DMS153 treated with DMSO at 0.1 percent for 48 hours (cell line): ENCODE measurements around the gene NAA10.
A peak's percentile ranks its signal among the peaks of the same experiment; 100 is the strongest.

Experiments used
- DNase-seq: peaks from one replicate; lab custom pipeline; 2025; ENCODE audit not compliant: unreplicated experiment; lab: John Stamatoyannopoulos, UW

NAA10 gene

GRCh38 chrX:153911798-153912197 is 23.0 kb downstream of the NAA10 start:
- no peak for DNase-seq

- DNase-seq, result no peak
Observed at GRCh38 chrX:153910446-153910845, 24.4 kb downstream of the NAA10 start.

GRCh38 chrX:153909980-153910360 is 24.9 kb downstream of the NAA10 start:
- no peak for DNase-seq

- no peak for DNase-seq
Observed at GRCh38 chrX:153909024-153909979, 25.5 kb downstream of the NAA10 start.

GRCh38 chrX:153908219-153908860 is 26.5 kb downstream of the NAA10 start:
- DNase-seq, result no peak

GRCh38 chrX:153907456-153907855 is 27.4 kb downstream of the NAA10 start:
- DNase-seq, result no peak

- DNase-seq, result no peak
Observed at GRCh38 chrX:153906126-153906917, 28.5 kb downstream of the NAA10 start.

- DNase-seq, result no peak
Observed at GRCh38 chrX:153905481-153906095, 29.2 kb downstream of the NAA10 start.

GRCh38 chrX:153903991-153904957 is 30.6 kb downstream of the NAA10 start, which contains the start of gene AVPR2:
Gene AVPR2 (plus strand): TSS chrX:153904673. CDS start chrX:153905146, 473 bp downstream.
- no peak for DNase-seq

- no peak for DNase-seq
Observed at GRCh38 chrX:153903238-153903980, 31.4 kb downstream of the NAA10 start.

- no peak for DNase-seq
Observed at GRCh38 chrX:153902385-153902784, 32.5 kb downstream of the NAA10 start.

GRCh38 chrX:153901753-153902140 is 33.1 kb downstream of the NAA10 start:
- no peak for DNase-seq

GRCh38 chrX:153900831-153901752 is 33.7 kb downstream of the NAA10 start:
- DNase-seq, result peak; percentile 60

- no peak for DNase-seq
Observed at GRCh38 chrX:153897899-153898298, 36.9 kb downstream of the NAA10 start.

GRCh38 chrX:153889123-153889522 is 45.7 kb downstream of the NAA10 start:
- peak; percentile 44 for DNase-seq

- DNase-seq, result no peak
Observed at GRCh38 chrX:153888344-153888743, 46.5 kb downstream of the NAA10 start.

- no peak for DNase-seq
Observed at GRCh38 chrX:153887385-153887784, 47.5 kb downstream of the NAA10 start.

GRCh38 chrX:153886915-153887314 is 47.9 kb downstream of the NAA10 start:
- no peak for DNase-seq
